ENCODE results near the gene TYSND1.
"Not testable (repeated sequence)": the region's sequence is repeated elsewhere in the genome, so short reads cannot be mapped to it uniquely, and the experiment has no call there.

The TYSND1 gene

GRCh38 chr10:70124415-70124814 lies 22.1 kb downstream of the TYSND1 start:
- no peak overlapping the region for H3K4me2 ChIP-seq (ENCODE audit: low read depth, low read length, poor library complexity, severe bottlenecking)
- H3K36me3 ChIP-seq (ENCODE audit: insufficient read depth, low read length), result no peaks in the 10 kb centered on the region
- TF ChIP-seq CTCF (conservative IDR thresholded peaks at IDR 0.05; ENCODE audit: low read length) (no peak), EZH2phosphoT487 (IDR thresholded peaks at IDR 0.05; ENCODE audit: borderline replicate concordance) (no peak)
- H3K4me1 ChIP-seq (ENCODE audit: insufficient read depth, low read length, poor library complexity, severe bottlenecking), result peaks cover 19% of the 10 kb centered on the region
- H3K27me3 ChIP-seq (ENCODE audit: insufficient read depth, low read length, poor library complexity, severe bottlenecking), result no peaks in the 10 kb centered on the region
- no peak overlapping the region for H2AFZ ChIP-seq (ENCODE audit: low read length)
- H3K9me2 ChIP-seq (replicated peaks; ENCODE audit: low read depth, low read length), result no peaks in the 10 kb centered on the region
- no peaks in the 10 kb centered on the region for H3K79me2 ChIP-seq (ENCODE audit: insufficient read depth, low read length)
- H4K20me1 ChIP-seq (ENCODE audit: insufficient read depth, low read length, poor library complexity, severe bottlenecking), result no peaks in the 10 kb centered on the region
- H3F3A ChIP-seq (ENCODE audit: low read depth), result no peaks in the 10 kb centered on the region
- H3K9me3 ChIP-seq (ENCODE audit: insufficient read depth, low read depth, low read length), result no peaks in the 10 kb centered on the region
- no peak overlapping the region for H3K9ac ChIP-seq (ENCODE audit: low read depth, low read length, poor library complexity, severe bottlenecking)
- no peak overlapping the region for H3K4me3 ChIP-seq (ENCODE audit: low read length, poor library complexity, severe bottlenecking)

GRCh38 chr10:70123817-70124216 lies 22.7 kb downstream of the TYSND1 start:
- Histone ChIP-seq H3K9me2 (replicated peaks; ENCODE audit: low read depth, low read length) (no peaks in the 10 kb centered on the region), H3K4me3 (ENCODE audit: low read length, poor library complexity, severe bottlenecking) (no peak overlapping the region), H3K9me3 (ENCODE audit: insufficient read depth, low read depth, low read length) (no peaks in the 10 kb centered on the region), H3K36me3 (ENCODE audit: insufficient read depth, low read length) (no peaks in the 10 kb centered on the region), H4K20me1 (ENCODE audit: insufficient read depth, low read length, poor library complexity, severe bottlenecking) (no peaks in the 10 kb centered on the region), H3K27me3 (ENCODE audit: insufficient read depth, low read length, poor library complexity, severe bottlenecking) (no peaks in the 10 kb centered on the region), H2AFZ (ENCODE audit: low read length) (no peak overlapping the region), H3K79me2 (ENCODE audit: insufficient read depth, low read length) (no peaks in the 10 kb centered on the region), H3K9ac (ENCODE audit: low read depth, low read length, poor library complexity, severe bottlenecking) (no peak overlapping the region), H3K4me2 (ENCODE audit: low read depth, low read length, poor library complexity, severe bottlenecking) (no peak overlapping the region), H3F3A (ENCODE audit: low read depth) (no peaks in the 10 kb centered on the region), H3K4me1 (ENCODE audit: insufficient read depth, low read length, poor library complexity, severe bottlenecking) (peaks cover 19% of the 10 kb centered on the region)
- TF ChIP-seq CTCF (conservative IDR thresholded peaks at IDR 0.05; ENCODE audit: low read length), result no peak
- TF ChIP-seq EZH2phosphoT487 (IDR thresholded peaks at IDR 0.05; ENCODE audit: borderline replicate concordance), result no peak

GRCh38 chr10:70123166-70123565 lies 23.3 kb downstream of the TYSND1 start:
- H3K9me3 ChIP-seq (ENCODE audit: insufficient read depth, low read depth, low read length); H4K20me1 ChIP-seq (ENCODE audit: insufficient read depth, low read length, poor library complexity, severe bottlenecking); H3K79me2 ChIP-seq (ENCODE audit: insufficient read depth, low read length); H3K36me3 ChIP-seq (ENCODE audit: insufficient read depth, low read length); H3K9me2 ChIP-seq (replicated peaks; ENCODE audit: low read depth, low read length); H3K27me3 ChIP-seq (ENCODE audit: insufficient read depth, low read length, poor library complexity, severe bottlenecking); H3K4me3 ChIP-seq (ENCODE audit: low read length, poor library complexity, severe bottlenecking); H3K9ac ChIP-seq (ENCODE audit: low read depth, low read length, poor library complexity, severe bottlenecking); H3F3A ChIP-seq (ENCODE audit: low read depth); H3K4me2 ChIP-seq (ENCODE audit: low read depth, low read length, poor library complexity, severe bottlenecking); H2AFZ ChIP-seq (ENCODE audit: low read length): not testable (repeated sequence)
- peaks cover 19% of the 10 kb centered on the region for H3K4me1 ChIP-seq (ENCODE audit: insufficient read depth, low read length, poor library complexity, severe bottlenecking)

- TF ChIP-seq CTCF (conservative IDR thresholded peaks at IDR 0.05; ENCODE audit: low read length) (no peak), EZH2phosphoT487 (IDR thresholded peaks at IDR 0.05; ENCODE audit: borderline replicate concordance) (no peak)
- Histone ChIP-seq H3K4me2 (ENCODE audit: low read depth, low read length, poor library complexity, severe bottlenecking) (no peak overlapping the region), H3K9ac (ENCODE audit: low read depth, low read length, poor library complexity, severe bottlenecking) (no peak overlapping the region), H2AFZ (ENCODE audit: low read length) (no peak overlapping the region), H3K9me2 (replicated peaks; ENCODE audit: low read depth, low read length) (no peaks in the 10 kb centered on the region), H3K4me1 (ENCODE audit: insufficient read depth, low read length, poor library complexity, severe bottlenecking) (peaks cover 19% of the 10 kb centered on the region), H3K4me3 (ENCODE audit: low read length, poor library complexity, severe bottlenecking) (no peak overlapping the region), H4K20me1 (ENCODE audit: insufficient read depth, low read length, poor library complexity, severe bottlenecking) (no peaks in the 10 kb centered on the region), H3K9me3 (ENCODE audit: insufficient read depth, low read depth, low read length) (no peaks in the 10 kb centered on the region), H3K79me2 (ENCODE audit: insufficient read depth, low read length) (no peaks in the 10 kb centered on the region), H3K36me3 (ENCODE audit: insufficient read depth, low read length) (no peaks in the 10 kb centered on the region), H3F3A (ENCODE audit: low read depth) (no peaks in the 10 kb centered on the region), H3K27me3 (ENCODE audit: insufficient read depth, low read length, poor library complexity, severe bottlenecking) (no peaks in the 10 kb centered on the region)
These were observed 23.8 kb downstream of the TYSND1 start for GRCh38 chr10:70122742-70123141.

All from Loucy (cell line).